ENCODE data around the gene LSP1.

The LSP1 gene

DNA sequence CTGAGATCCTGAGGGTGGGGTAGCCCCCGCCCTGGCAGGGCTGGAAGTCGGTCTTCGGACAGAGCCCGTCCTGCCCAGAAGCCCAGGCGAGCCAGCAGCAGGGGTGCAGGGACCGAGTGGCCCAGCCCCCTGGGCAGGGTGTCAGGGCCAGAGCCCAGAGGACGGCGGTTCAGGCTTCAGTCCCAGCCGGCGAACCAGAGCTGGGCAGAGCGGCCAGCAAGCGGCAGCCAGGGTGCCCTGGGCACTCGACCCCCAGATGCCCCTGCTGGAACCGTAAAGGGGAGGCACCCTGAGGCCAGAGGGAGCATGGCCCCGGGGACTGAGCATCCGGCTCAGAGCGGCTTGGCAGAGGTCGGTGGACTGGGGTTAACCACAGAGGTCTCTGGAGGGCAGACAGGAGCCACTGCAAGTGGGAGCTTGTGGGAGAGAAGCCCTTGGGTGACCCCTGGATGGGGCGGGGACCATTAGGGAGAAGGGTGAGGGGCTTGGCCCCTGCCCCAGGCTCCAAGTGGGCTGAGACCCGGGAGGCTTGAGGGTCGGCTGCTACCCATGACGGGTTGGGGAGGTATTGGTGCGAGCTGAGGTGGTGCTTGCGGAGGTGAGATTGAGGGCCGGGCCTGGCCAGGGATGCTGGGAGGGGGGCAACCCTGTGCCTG lies 15.9 kb downstream of the LSP1 start:
- no peak for ATAC-seq (ENCODE audit: low read depth)
- Histone ChIP-seq H3K36me3 (ENCODE audit: low read depth) (no peaks in the 10 kb centered on the region), H3K27ac (ENCODE audit: poor library complexity, severe bottlenecking) (no peak overlapping the region)

DNA sequence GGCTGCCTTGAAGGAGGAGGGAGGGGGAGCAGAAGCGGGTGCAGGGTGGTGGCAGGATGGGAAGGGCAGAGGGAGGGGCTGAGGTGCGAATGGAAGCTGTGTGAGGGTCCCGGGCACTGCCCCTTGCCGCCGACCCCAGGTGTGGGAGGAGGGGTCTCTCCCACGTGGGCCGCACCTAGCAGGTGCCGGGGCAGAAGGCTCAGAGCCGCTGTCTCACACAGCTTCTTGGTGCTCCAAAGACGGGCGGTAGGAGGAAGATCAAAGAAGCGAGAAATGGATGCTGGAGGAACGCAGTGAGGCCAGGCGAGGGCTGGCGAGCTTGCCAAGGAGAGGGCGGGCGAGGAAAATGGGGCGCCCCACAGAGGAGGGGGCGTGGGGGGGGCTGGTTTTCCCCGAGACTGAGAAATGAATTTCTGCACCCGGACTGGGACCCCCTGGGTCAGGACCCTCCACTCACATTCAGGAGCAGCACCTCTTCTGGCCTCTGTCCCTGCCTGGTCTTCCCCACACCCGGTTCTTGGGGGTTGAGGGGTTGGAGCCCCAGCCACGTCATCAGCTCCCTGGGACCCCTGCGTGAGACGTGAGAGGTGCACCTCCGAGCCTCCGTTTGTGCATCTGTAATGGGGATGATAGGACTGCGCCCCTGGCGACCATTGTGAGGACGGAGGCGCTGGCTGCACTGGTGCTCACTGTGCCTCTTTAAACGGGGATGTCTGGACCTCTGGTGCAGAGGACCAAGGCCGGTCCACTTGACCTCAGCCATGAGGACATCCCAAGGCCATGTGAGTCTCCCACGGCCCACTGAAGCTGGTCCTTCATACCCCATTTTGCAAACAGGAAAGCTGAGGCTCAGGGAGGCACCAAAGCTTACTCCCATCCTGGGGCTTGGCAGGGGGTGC lies 16.8 kb downstream of the LSP1 start:
- TF ChIP-seq, protein P1, sequence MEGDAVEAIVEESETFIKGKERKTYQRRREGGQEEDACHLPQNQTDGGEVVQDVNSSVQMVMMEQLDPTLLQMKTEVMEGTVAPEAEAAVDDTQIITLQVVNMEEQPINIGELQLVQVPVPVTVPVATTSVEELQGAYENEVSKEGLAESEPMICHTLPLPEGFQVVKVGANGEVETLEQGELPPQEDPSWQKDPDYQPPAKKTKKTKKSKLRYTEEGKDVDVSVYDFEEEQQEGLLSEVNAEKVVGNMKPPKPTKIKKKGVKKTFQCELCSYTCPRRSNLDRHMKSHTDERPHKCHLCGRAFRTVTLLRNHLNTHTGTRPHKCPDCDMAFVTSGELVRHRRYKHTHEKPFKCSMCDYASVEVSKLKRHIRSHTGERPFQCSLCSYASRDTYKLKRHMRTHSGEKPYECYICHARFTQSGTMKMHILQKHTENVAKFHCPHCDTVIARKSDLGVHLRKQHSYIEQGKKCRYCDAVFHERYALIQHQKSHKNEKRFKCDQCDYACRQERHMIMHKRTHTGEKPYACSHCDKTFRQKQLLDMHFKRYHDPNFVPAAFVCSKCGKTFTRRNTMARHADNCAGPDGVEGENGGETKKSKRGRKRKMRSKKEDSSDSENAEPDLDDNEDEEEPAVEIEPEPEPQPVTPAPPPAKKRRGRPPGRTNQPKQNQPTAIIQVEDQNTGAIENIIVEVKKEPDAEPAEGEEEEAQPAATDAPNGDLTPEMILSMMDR (IDR thresholded peaks at IDR 0.05; ENCODE audit: poor library complexity, severe bottlenecking) = no peak
- ATAC-seq (ENCODE audit: low read depth) (no peak), DNase-seq (ENCODE audit: low spot score) (no peak)
- Histone ChIP-seq H3K4me3 (ENCODE audit: severe bottlenecking) (no peak overlapping the region), H3K27me3 (ENCODE audit: insufficient read depth, poor library complexity, severe bottlenecking) (no peaks in the 10 kb centered on the region), H3K36me3 (ENCODE audit: low read depth) (no peaks in the 10 kb centered on the region), H3K9me3 (ENCODE audit: severe bottlenecking) (no peaks in the 10 kb centered on the region), H3K27ac (ENCODE audit: poor library complexity, severe bottlenecking) (no peak overlapping the region), H3K4me1 (ENCODE audit: insufficient read depth, poor library complexity, severe bottlenecking) (peaks cover 10% of the 10 kb centered on the region)

More for the DNA sequence above, 15.9 kb downstream of the LSP1 start:
- no peaks in the 10 kb centered on the region for H3K27me3 ChIP-seq (ENCODE audit: insufficient read depth, poor library complexity, severe bottlenecking)
- TF ChIP-seq, protein P1 (IDR thresholded peaks at IDR 0.05; ENCODE audit: poor library complexity, severe bottlenecking) = no peak
- DNase-seq (ENCODE audit: low spot score) = no peak
- H3K4me1 ChIP-seq (ENCODE audit: insufficient read depth, poor library complexity, severe bottlenecking) = peaks cover 16% of the 10 kb centered on the region
- no peaks in the 10 kb centered on the region for H3K9me3 ChIP-seq (ENCODE audit: severe bottlenecking)
- no peak overlapping the region for H3K4me3 ChIP-seq (ENCODE audit: severe bottlenecking)

DNA sequence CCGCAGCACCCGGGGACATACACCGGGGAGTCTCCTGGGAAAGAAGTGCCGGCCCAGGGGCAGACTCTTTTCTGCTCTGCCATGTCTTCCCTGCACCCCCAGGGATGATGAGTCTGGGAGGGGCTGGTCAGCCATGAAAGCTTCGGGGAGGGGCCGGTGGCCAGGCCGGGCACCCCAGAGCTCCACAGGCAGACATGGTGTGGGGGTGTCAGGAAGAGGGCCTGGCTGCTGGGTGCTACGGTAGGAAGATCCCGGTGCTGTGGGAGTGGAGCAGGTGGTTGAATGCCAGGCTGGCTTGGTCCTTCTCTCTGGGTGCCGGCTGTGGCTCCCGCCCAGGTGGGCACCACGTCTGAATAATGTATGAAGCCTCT lies 17.4 kb downstream of the LSP1 start:
- TF ChIP-seq, protein P1 (IDR thresholded peaks at IDR 0.05; ENCODE audit: poor library complexity, severe bottlenecking) = no peak
- Histone ChIP-seq H3K36me3 (ENCODE audit: low read depth) (no peaks in the 10 kb centered on the region), H3K27ac (ENCODE audit: poor library complexity, severe bottlenecking) (no peak overlapping the region), H3K4me1 (ENCODE audit: insufficient read depth, poor library complexity, severe bottlenecking) (peaks cover 10% of the 10 kb centered on the region), H3K27me3 (ENCODE audit: insufficient read depth, poor library complexity, severe bottlenecking) (no peaks in the 10 kb centered on the region), H3K4me3 (ENCODE audit: severe bottlenecking) (no peak overlapping the region), H3K9me3 (ENCODE audit: severe bottlenecking) (no peaks in the 10 kb centered on the region)
- DNase-seq (ENCODE audit: low spot score) (no peak), ATAC-seq (ENCODE audit: low read depth) (no peak)

DNA sequence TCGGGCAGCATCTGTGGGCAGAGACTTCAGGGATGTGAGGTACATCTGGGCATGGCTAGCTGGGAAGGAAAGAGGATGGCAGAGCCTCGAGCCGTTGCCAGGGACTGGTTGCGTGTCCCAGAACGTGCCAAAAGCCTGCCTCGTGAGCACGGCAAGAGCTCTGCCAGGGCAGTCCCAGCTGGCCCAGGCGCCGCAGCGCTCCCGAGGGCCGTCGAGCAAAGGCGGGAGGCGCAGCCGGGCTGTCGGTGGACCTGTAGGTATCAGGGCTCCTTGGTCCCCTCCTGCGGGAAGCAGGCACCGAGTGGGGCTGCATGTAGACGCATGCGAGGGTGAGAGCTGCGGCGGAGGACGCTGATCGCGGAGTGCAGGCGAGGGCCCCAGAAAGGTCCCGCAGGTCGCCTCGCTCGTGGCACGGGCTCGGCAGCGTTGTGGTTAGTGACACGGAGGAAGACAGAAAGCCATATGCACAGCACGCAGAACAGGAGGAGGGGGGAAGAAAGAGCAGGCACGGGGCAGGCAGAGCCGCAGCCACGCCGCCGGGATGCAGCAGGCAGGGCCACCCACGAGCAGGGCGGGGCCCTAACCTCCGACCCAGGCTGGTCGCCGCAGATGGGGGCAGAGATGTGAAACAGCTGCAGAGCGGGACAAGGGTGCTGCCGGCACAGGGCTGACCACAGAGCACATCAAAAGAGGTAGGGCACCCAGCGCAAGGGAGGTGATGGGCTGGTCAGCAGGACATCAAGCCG lies 18.0 kb downstream of the LSP1 start:
- no peaks in the 10 kb centered on the region for H3K36me3 ChIP-seq (ENCODE audit: low read depth)
- no peak overlapping the region for H3K27ac ChIP-seq (ENCODE audit: poor library complexity, severe bottlenecking)
- no peak overlapping the region for H3K4me3 ChIP-seq (ENCODE audit: severe bottlenecking)
- TF ChIP-seq, protein P1 (IDR thresholded peaks at IDR 0.05; ENCODE audit: poor library complexity, severe bottlenecking) = no peak
- H3K9me3 ChIP-seq (ENCODE audit: severe bottlenecking) = no peaks in the 10 kb centered on the region
- H3K27me3 ChIP-seq (ENCODE audit: insufficient read depth, poor library complexity, severe bottlenecking) = no peaks in the 10 kb centered on the region
- peaks cover 10% of the 10 kb centered on the region for H3K4me1 ChIP-seq (ENCODE audit: insufficient read depth, poor library complexity, severe bottlenecking)
- DNase-seq (ENCODE audit: low spot score) (no peak), ATAC-seq (ENCODE audit: low read depth) (no peak)

All from RWPE2 (cell line).